ENCODE measurements around the gene GREB1. TPM values are rescaled to one million over a fixed set of nuclear protein-coding genes. Genes with fewer than 3 reads are reported as not detected.

Gene GREB1
- total and polyA plus RNA-seq, 8 donors: 3.5 to 16.1 (median 5.9) TPM

- no peak for ATAC-seq
- intact Hi-C loops (cut with DNase I): no loop called here
Measured at GRCh38 chr2:11514081-11514730, 19.6 kb upstream of the GREB1 start.

GRCh38 chr2:11514904-11515303, 18.9 kb upstream of the GREB1 start:
- FAIRE-seq: no peak

More at GRCh38 chr2:11514081-11514730, 19.6 kb upstream of the GREB1 start:
- no peak overlapping the region for H3K27ac ChIP-seq
- WGBS, 2 donors: 71 to 75% methylated on average over 3 of the region's 3 CpGs
- H3K36me3 ChIP-seq: no peaks in the 10 kb centered on the region
- FAIRE-seq: no peak
- no peak for DNase-seq
- no peaks in the 10 kb centered on the region for H3K27me3 ChIP-seq
- H3K4me1 ChIP-seq: no peaks in the 10 kb centered on the region
- no peak for TF ChIP-seq CTCF (IDR thresholded peaks at IDR 0.05)
- H3K4me3 ChIP-seq: no peak overlapping the region
- no peaks in the 10 kb centered on the region for H3K9me3 ChIP-seq

GRCh38 chr2:11515490-11515981, 18.3 kb upstream of the GREB1 start:
- Histone ChIP-seq H3K4me3 (no peak overlapping the region), H3K36me3 (no peaks in the 10 kb centered on the region), H3K4me1 (no peaks in the 10 kb centered on the region), H3K27me3 (no peaks in the 10 kb centered on the region), H3K9me3 (no peaks in the 10 kb centered on the region), H3K27ac (no peak overlapping the region)
- no peak for DNase-seq
- intact Hi-C loops (cut with DNase I): no loop called here
- ATAC-seq: no peak
- no peak for TF ChIP-seq CTCF (IDR thresholded peaks at IDR 0.05)
- FAIRE-seq: no peak
- 78 to 79% methylated on average over 6 of the region's 6 CpGs for WGBS, 2 donors

More at GRCh38 chr2:11514904-11515303, 18.9 kb upstream of the GREB1 start:
- DNase-seq: no peak
- no peaks in the 10 kb centered on the region for H3K27me3 ChIP-seq
- H3K9me3 ChIP-seq: no peaks in the 10 kb centered on the region
- WGBS, 2 donors: 85 to 92% methylated on average over 6 of the region's 6 CpGs
- no peak overlapping the region for H3K27ac ChIP-seq
- ATAC-seq: no peak
- H3K4me1 ChIP-seq: no peaks in the 10 kb centered on the region
- TF ChIP-seq CTCF (IDR thresholded peaks at IDR 0.05): no peak
- intact Hi-C loops (cut with DNase I): no loop called here
- H3K36me3 ChIP-seq: no peaks in the 10 kb centered on the region
- H3K4me3 ChIP-seq: no peak overlapping the region

- intact Hi-C loops (cut with DNase I): no loop called here
- Histone ChIP-seq H3K4me3 (no peak overlapping the region), H3K9me3 (no peaks in the 10 kb centered on the region), H3K27me3 (no peaks in the 10 kb centered on the region), H3K36me3 (no peaks in the 10 kb centered on the region), H3K4me1 (no peaks in the 10 kb centered on the region), H3K27ac (no peak overlapping the region)
- no peak for TF ChIP-seq CTCF (IDR thresholded peaks at IDR 0.05)
- WGBS, 2 donors: 88 to 93% methylated on average over 10 of the region's 10 CpGs
- FAIRE-seq: no peak
- no peak for ATAC-seq
- no peak for DNase-seq
Measured at GRCh38 chr2:11516984-11517648, 16.7 kb upstream of the GREB1 start.

GRCh38 chr2:11517906-11518305, 15.9 kb upstream of the GREB1 start:
- intact Hi-C loops (cut with DNase I): no loop called here
- no peaks in the 10 kb centered on the region for H3K9me3 ChIP-seq
- no peaks in the 10 kb centered on the region for H3K4me1 ChIP-seq
- H3K27me3 ChIP-seq: no peaks in the 10 kb centered on the region
- no peak overlapping the region for H3K4me3 ChIP-seq
- no peak for TF ChIP-seq CTCF (IDR thresholded peaks at IDR 0.05)
- no peaks in the 10 kb centered on the region for H3K36me3 ChIP-seq
- 63 to 64% methylated on average over 3 of the region's 3 CpGs for WGBS, 2 donors
- ATAC-seq (no peak), FAIRE-seq (no peak), DNase-seq (no peak)
- H3K27ac ChIP-seq: no peak overlapping the region
